Measurements from ENCODE around the gene ADSS1.

Gene ADSS1

GRCh38 chr14:104771918-104772706, 48.1 kb downstream of the ADSS1 start:
- DNase-seq: no peak

GRCh38 chr14:104772707-104773504, 48.9 kb downstream of the ADSS1 start:
- DNase-seq: no peak

DNA sequence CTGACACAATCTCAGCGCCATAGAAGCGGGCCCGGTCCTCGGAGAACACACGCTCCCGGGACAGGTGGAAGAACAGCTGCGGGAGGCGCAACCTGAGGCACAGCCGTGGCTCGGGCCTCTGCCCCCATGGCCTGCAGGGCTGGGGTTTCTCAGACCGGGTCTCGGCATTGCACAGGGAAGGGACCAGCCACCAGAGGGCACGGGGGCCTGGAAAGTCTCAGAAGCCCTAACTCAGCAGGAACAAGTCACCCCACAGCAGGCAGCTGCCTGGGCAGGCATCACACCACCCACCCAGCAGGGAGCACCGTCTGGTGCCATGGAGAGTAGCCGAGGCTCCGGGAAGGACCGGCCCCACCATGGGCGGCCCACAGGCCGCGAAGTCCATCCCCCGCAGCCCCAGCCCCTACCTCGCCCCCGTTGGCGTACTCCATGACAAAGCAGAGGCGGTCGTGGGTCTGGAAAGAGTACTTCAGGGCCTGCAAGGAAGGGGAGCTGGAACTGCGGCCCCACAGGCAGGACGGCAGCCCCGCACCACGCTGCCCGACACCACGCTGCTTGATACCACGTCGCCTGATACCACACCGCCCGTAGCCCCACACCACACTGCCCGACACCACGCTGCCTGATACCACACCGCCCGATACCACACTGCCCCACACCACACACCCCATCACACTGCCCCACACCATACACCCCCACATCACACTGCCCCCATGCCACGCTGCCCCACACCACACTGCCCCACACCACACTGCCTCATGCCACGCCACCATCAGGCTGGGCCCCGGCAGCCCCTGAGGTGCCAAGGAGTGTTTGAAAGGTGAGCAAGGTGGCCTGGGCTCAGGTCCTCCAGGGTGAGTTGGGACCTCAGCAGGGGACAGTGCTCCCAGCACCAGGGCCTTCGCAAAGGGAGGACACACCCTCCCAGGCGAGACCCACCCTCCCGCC, 49.8 kb downstream of the ADSS1 start:
- no peak for DNase-seq

DNA sequence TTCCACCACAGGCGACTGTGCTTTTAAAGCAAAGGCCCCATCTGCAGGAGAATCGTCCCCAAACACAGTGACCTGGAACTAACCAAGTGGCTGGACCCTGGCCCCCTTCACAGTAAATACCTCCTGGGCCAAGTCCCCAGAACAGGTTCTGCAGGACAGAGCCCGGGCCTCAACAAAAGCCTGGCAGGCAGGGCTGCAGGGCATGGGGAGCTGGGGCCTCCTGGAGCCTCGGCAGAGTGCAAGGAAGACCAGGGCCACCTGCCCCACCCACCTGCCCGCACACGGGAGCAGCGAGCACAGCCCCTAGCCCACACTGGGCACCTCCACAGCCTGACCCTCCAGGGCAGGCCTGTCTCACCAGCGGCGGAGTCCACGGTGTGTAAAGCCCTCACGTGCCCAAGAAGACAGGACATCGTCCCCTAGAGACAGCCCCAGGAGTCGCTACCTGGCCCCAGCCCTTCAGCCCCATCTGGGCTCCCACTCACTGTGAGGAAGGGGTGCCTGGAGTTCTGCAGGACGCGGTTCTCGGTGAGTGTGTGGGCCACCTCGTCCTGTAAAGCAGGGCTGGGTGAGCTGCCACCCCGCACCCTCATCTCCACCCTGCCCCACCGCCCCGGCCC, 50.5 kb downstream of the ADSS1 start:
- DNase-seq: no peak

GRCh38 chr14:104775073-104775489, 51.1 kb downstream of the ADSS1 start:
- DNase-seq: no peak

DNA sequence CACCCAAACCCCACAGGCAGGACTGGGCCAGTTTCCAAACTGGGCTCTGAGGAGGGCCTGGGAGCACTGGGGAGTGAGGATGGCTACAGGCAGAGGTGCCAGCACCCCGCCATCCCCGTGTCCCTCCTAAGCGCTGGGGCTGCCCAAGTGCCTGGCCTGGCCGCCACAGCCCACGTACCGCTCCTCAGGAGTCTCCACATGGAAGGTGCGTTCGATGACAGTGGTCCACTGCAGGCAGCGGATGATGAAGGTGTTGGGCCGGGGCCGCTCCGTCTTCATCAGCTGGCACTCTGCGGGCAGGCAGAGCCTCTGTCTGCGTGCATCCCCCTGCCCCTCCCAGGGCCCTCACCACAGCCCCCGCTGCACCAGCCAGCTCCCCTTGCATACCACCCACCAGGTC, 52.5 kb downstream of the ADSS1 start:
- DNase-seq: no peak

GRCh38 chr14:104776961-104777807, 53.2 kb downstream of the ADSS1 start:
- no peak for DNase-seq

DNA sequence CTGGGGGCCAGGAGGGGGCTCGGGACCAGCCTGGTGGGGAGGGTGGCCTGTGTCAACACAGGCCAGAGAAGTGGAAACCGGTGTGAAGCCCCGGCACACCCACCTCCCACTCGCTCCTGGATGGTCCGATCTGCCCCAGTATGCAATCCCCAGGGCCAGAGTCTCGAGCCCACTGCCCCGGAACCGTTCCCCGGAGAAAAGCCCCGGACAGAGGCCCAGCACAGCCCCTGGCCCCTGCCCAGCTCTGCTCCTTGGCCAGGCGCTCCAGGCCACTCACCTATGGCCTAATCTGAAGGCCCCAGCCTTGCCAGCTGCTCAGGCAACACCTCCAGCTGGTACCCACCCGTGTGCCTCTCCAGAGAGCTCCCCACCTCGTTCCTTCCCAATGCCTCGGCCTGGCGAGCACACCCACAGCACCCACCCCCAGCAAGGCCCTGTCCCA, 53.8 kb downstream of the ADSS1 start:
- no peak for DNase-seq

GRCh38 chr14:104778694-104779331, 54.8 kb downstream of the ADSS1 start:
- DNase-seq: no peak

- DNase-seq: no peak
These were observed 55.9 kb downstream of the ADSS1 start for GRCh38 chr14:104779776-104780512.

DNA sequence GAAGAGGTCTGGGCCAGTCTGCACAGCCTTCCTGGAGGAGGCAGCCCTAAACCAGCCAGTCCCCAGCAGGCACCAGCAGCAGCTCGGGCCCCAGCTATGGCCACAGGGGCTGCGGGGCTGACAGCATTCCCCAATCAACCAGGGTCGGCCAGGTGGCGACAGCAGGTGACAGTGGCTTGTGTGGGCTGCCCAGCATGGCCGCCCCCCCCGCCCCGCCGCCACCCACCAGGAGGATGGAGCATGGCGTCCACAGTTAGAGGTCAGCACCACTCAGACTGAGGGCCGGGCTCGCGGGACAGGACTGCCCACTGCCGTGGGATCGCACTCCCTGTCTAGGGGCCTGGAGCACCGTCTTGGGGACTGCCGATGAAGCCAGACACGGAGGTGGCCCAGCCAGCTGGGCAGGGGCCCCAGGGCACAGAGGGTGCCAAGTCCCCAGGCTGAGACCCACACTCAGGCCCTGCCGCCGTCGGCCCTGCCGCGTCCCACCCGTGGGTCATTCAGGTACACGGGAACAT, 56.5 kb downstream of the ADSS1 start:
- DNase-seq: no peak

DNA sequence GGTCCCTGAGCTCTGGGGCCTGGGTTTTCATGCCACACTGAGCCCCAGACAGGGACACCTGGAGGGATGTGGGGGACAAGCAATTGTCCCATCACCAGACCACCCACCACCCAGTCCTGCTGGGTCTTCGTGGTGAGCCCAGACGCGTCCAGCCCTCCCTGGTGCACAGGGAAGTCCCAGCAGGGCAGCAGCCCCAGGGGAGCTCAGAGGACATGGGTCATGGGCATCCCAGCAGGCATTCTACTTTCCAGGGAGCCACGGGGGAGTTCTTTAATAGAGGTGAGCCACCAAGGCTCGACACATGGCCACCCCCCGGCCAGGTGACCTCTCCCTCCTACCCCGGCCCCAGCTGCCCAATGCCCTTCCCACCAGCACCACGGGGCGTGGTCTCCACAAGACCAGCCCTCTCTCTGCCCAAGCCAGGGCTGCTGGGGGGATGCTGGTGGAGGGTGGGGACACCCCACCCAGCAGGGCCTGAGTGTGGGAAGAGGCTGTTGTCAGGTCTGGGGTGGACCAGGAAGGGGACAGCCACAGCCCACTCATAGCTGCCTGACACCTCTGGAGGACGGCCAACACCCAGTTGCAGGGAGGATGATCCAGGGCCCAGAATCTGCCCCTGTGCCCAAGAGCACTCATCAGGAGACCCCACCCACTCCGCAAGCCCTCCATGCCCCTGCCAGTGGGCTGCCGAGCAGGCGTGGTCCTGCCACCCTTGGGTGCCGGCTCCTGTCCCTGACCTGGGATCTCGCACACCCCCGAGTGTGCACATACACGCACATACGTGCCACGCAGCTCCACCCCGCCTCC, 57.4 kb downstream of the ADSS1 start:
- no peak for DNase-seq

- no peak for DNase-seq
These were observed 58.2 kb downstream of the ADSS1 start for GRCh38 chr14:104782086-104782807.

- DNase-seq: no peak
These were observed 58.7 kb downstream of the ADSS1 start for GRCh38 chr14:104782808-104783139.

DNA sequence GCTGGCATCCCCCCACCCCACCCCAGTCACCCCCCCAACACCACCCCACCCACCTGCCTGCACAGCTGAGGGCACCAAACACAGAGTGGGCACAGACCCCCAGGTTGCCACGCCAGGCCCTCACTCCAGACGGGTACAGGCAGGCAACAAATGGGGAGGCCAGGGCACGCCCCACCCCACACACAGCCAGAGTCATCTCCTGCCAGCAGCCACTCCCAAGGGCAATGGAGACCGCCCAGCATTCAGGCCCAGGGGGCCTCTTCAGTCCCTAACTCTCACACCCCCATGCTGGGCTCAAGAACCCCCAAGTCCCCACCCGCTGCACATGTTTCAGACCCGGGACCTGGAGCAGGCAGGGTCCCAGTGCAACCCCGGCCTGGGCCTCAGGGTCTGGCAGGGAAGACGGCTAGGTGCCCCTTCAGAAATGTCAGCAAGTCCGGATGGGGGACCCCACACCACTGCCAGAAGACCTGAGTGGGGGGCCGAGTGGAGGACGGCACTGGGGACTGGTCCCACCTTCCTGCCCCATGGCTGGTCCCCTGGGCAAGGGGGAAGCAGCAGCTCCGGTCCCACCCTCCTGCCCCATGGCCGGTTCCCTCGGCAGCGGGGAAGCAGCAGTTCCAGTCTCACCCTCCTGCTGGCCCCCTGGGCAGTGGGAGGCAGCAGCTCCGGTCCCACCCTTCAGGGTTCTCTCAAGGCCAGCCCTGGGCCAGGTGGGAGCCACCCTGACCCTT, 59.6 kb downstream of the ADSS1 start:
- DNase-seq: no peak

- DNase-seq: no peak
These were observed 60.2 kb downstream of the ADSS1 start for GRCh38 chr14:104784218-104784568.

DNA sequence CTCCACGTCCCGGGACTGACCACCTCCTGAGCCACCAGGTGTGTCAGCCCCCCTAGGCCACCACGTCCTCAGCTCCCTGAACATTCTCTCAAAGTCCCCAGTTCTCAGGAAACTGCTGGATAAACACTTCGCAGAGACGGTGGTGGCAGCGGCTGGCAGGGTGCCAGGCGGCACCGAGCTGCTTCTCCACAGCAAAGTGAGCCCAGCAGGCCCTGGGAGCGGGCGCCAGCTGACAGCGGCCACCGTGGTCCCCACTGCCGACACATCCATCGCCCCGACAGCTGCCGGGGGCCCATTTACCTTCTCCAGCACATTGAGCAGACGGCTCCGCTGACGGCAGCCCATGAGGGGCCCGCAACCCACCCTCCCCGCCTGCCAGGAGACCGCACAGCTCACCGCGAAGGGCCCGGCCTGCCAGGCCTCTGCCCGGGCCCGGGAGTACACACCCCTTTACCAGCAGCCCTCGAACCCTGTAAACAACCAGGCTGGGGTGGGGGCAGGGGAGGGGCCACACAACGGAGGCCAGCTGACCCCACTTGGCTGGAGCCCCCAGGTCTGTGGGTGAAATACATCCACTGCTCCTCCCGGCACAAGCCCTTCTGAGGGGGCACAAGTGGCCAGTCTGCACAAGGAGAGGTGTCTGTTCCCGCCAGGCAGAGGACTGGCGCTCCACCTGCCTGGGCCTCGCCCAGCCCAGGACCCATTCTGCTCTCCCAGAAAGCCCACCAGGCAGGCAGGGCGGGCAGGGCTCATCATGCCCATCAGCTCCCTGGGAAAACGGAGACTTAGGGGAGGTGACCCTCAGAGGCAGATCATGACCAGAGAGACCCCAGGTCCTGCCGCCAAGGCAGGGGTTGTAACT, 61.0 kb downstream of the ADSS1 start:
- DNase-seq: no peak

Measured in cortex of kidney (tissue), 1 donor.